Loucy (cell line): Measurements from ENCODE around the gene STXBP2.

Experiments
- H2AFZ ChIP-seq: fragments of 200-600 bp; sonication (generic); 2 replicates; pipeline ENCODE4 v1.6.0; 2016; ENCODE audit warnings: antibody characterized with exemption, mild to moderate bottlenecking, low read length, moderate library complexity
- H3F3A ChIP-seq: fragments of 200-600 bp; 2 replicates; pipeline ENCODE4 v1.6.0; 2016; ENCODE audit warnings: antibody characterized with exemption, low read depth, mild to moderate bottlenecking
- H3K27me3 ChIP-seq: fragments of 200-600 bp; sonication (generic); 2 replicates; pipeline ENCODE4 v1.6.1; 2014; ENCODE audit warnings: low read length, mild to moderate bottlenecking; ENCODE audit not compliant: insufficient read depth, poor library complexity, severe bottlenecking
- H3K36me3 ChIP-seq: fragments of 200-600 bp; sonication (generic); 2 replicates; pipeline ENCODE4 v1.6.1; 2016; ENCODE audit warnings: low read length; ENCODE audit not compliant: insufficient read depth
- H3K4me1 ChIP-seq: fragments of 200-600 bp; sonication (generic); 2 replicates; pipeline ENCODE4 v1.5.1; 2014; ENCODE audit warnings: low read length, mild to moderate bottlenecking; ENCODE audit not compliant: insufficient read depth, poor library complexity, severe bottlenecking
- H3K4me2 ChIP-seq: fragments of 200-600 bp; sonication (generic); 2 replicates; pipeline ENCODE4 v1.6.0; 2014; ENCODE audit warnings: antibody characterized with exemption, low read length, low read depth, mild to moderate bottlenecking; ENCODE audit not compliant: poor library complexity, severe bottlenecking
- H3K4me3 ChIP-seq: fragments of 200-600 bp; sonication (generic); 2 replicates; pipeline ENCODE4 v1.5.1; 2014; ENCODE audit warnings: low read length, mild to moderate bottlenecking, mixed read lengths; ENCODE audit not compliant: poor library complexity, severe bottlenecking
- H3K79me2 ChIP-seq: fragments of 200-600 bp; sonication (generic); 2 replicates; pipeline ENCODE4 v1.6.1; 2014; ENCODE audit warnings: low read length; ENCODE audit not compliant: insufficient read depth
- H3K9ac ChIP-seq: fragments of 200-600 bp; sonication (generic); 2 replicates; pipeline ENCODE4 v1.6.0; 2014; ENCODE audit warnings: mild to moderate bottlenecking, low read depth, low read length, moderate library complexity; ENCODE audit not compliant: poor library complexity, severe bottlenecking
- H3K9me2 ChIP-seq: fragments of 200-600 bp; sonication (generic); replicated peaks from 2 replicates; pipeline ENCODE4 v1.6.1; 2016; ENCODE audit warnings: low read depth, low read length, mixed read lengths
- H3K9me3 ChIP-seq: fragments of 200-600 bp; sonication (generic); 2 replicates; pipeline ENCODE4 v1.6.1; 2014; ENCODE audit warnings: mild to moderate bottlenecking, antibody characterized with exemption, low read length, low read depth; ENCODE audit not compliant: insufficient read depth
- H4K20me1 ChIP-seq: fragments of 200-600 bp; sonication (generic); 2 replicates; pipeline ENCODE4 v1.6.0; 2014; ENCODE audit warnings: antibody characterized with exemption, low read length, mild to moderate bottlenecking; ENCODE audit not compliant: insufficient read depth, poor library complexity, severe bottlenecking
- EZH2phosphoT487 ChIP-seq: fragments of 200-600 bp; IDR thresholded peaks from 2 replicates; pipeline ENCODE4 v1.6.1; 2018; ENCODE audit warnings: antibody characterized with exemption, mild to moderate bottlenecking, moderate library complexity, borderline replicate concordance
- TF ChIP-seq, protein P1 (sequence below): fragments of 200-600 bp; sonication (generic); conservative IDR thresholded peaks from 2 replicates; pipeline ENCODE4 v1.5.1; 2014; ENCODE audit warnings: mild to moderate bottlenecking, antibody characterized with exemption, low read length

Gene STXBP2

GRCh38 chr19:7606289-7606688 is 30.6 kb upstream of the STXBP2 start:
- H3K9ac ChIP-seq, result no peak overlapping the region

DNA sequence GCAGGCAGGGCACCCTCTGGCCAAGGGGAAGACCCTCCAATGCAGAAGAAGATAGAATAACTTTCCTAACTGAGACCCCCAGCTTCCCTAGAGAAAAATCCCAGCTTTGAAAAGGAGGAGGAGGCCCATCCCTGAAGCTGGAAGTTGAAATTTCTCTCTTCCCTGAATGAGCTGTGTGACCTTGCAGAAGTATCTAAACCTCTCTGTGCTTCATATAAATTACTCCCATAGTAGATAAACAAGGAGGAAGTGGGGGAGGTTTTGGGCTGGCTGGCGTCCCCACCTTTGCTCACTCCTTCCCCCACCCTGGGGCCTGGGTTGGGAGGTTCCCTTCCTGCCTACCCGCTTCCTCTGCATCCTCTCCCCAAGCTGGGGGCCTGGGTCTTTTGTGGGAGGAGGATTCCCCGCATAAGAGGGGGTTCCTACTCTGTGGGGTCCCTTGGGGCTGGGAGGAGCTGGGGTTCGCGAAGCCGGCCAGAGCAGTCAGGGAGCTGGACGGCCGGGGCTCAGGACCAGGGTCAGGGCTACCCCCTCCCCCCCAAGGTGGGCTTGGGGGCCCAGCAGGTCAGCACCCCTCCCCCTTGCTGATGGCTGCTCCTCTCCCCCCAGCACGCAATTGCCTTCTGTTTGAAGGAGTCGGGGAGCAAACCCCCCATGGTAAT is 29.6 kb upstream of the STXBP2 start:
- H3K4me3 ChIP-seq, result no peak overlapping the region
- H3K27me3 ChIP-seq, result no peaks in the 10 kb centered on the region
- no peaks in the 10 kb centered on the region for H3K4me1 ChIP-seq
- H3K9ac ChIP-seq, result no peak overlapping the region
- H2AFZ ChIP-seq, result no peak overlapping the region
- no peaks in the 10 kb centered on the region for H3K79me2 ChIP-seq
- no peaks in the 10 kb centered on the region for H3F3A ChIP-seq
- H3K36me3 ChIP-seq, result no peaks in the 10 kb centered on the region
- H4K20me1 ChIP-seq, result no peaks in the 10 kb centered on the region
- H3K9me2 ChIP-seq, result no peaks in the 10 kb centered on the region
- TF ChIP-seq, protein P1, sequence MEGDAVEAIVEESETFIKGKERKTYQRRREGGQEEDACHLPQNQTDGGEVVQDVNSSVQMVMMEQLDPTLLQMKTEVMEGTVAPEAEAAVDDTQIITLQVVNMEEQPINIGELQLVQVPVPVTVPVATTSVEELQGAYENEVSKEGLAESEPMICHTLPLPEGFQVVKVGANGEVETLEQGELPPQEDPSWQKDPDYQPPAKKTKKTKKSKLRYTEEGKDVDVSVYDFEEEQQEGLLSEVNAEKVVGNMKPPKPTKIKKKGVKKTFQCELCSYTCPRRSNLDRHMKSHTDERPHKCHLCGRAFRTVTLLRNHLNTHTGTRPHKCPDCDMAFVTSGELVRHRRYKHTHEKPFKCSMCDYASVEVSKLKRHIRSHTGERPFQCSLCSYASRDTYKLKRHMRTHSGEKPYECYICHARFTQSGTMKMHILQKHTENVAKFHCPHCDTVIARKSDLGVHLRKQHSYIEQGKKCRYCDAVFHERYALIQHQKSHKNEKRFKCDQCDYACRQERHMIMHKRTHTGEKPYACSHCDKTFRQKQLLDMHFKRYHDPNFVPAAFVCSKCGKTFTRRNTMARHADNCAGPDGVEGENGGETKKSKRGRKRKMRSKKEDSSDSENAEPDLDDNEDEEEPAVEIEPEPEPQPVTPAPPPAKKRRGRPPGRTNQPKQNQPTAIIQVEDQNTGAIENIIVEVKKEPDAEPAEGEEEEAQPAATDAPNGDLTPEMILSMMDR, result no peak
- no peak for TF ChIP-seq EZH2phosphoT487
- no peaks in the 10 kb centered on the region for H3K9me3 ChIP-seq
- no peak overlapping the region for H3K4me2 ChIP-seq

More at GRCh38 chr19:7606289-7606688, 30.6 kb upstream of the STXBP2 start:
- H3K27me3 ChIP-seq, result no peaks in the 10 kb centered on the region
- no peak overlapping the region for H3K4me3 ChIP-seq
- no peaks in the 10 kb centered on the region for H3K9me3 ChIP-seq
- TF ChIP-seq, protein P1, result no peak
- no peak overlapping the region for H2AFZ ChIP-seq
- no peak overlapping the region for H3K4me2 ChIP-seq
- H3K36me3 ChIP-seq, result no peaks in the 10 kb centered on the region
- H3K4me1 ChIP-seq, result no peaks in the 10 kb centered on the region
- no peaks in the 10 kb centered on the region for H3K79me2 ChIP-seq
- no peaks in the 10 kb centered on the region for H3K9me2 ChIP-seq
- H3F3A ChIP-seq, result no peaks in the 10 kb centered on the region
- no peaks in the 10 kb centered on the region for H4K20me1 ChIP-seq

- Histone ChIP-seq H2AFZ (no peak overlapping the region), H3K79me2 (no peaks in the 10 kb centered on the region), H3K9ac (no peak overlapping the region), H3K9me3 (no peaks in the 10 kb centered on the region), H3K4me1 (no peaks in the 10 kb centered on the region), H3F3A (no peaks in the 10 kb centered on the region), H3K36me3 (no peaks in the 10 kb centered on the region), H3K9me2 (no peaks in the 10 kb centered on the region), H3K27me3 (no peaks in the 10 kb centered on the region), H3K4me2 (no peak overlapping the region), H4K20me1 (no peaks in the 10 kb centered on the region), H3K4me3 (no peak overlapping the region)
- TF ChIP-seq, protein P1, result no peak
- TF ChIP-seq EZH2phosphoT487, result no peak
Measured at GRCh38 chr19:7607874-7608560, 28.9 kb upstream of the STXBP2 start.
